Activated naive CD8-positive, alpha-beta T cell treated with anti-CD3 and anti-CD28 coated beads for 36 hours (primary cell): ENCODE results near the gene ACSM6. TPM values are rescaled to one million over a fixed set of nuclear protein-coding genes. Genes with fewer than 3 reads are reported as not detected.

Source experiments
- DNase-seq: peaks from one replicate; pipeline ENCODE4 v3.0.0; 2021
- H3K27ac Mint-ChIP-seq: one replicate; pipeline ENCODE4 v1.8.0; 2022; ENCODE audit warnings: mild to moderate bottlenecking, moderate library complexity, mixed read lengths
- H3K27me3 Mint-ChIP-seq: one replicate; pipeline ENCODE4 v1.8.0; 2022; ENCODE audit warnings: mild to moderate bottlenecking, mixed read lengths
- H3K36me3 Mint-ChIP-seq: one replicate; pipeline ENCODE4 v1.8.0; 2021; ENCODE audit warnings: mild to moderate bottlenecking, mixed read lengths
- H3K4me1 Mint-ChIP-seq: one replicate; pipeline ENCODE4 v1.8.0; 2021; ENCODE audit warnings: mixed read lengths
- H3K4me3 Mint-ChIP-seq: one replicate; pipeline ENCODE4 v1.8.0; 2022; ENCODE audit warnings: mild to moderate bottlenecking, moderate library complexity, mixed read lengths
- H3K9me3 Mint-ChIP-seq: one replicate; pipeline ENCODE4 v1.8.0; 2022; ENCODE audit warnings: mixed read lengths
- total RNA-seq, 2 experiments: library from RNA; stranded (reverse); gene quantifications; one replicate each; pipeline ENCODE4 v1.2.3, GENCODE V29; 2021

ACSM6 gene
- total RNA-seq, 2 experiments from 2014 or later = not detected

- Mint-ChIP-seq H3K27ac (no peak overlapping the region), H3K36me3 (no peaks in the 10 kb centered on the region), H3K9me3 (no peaks in the 10 kb centered on the region), H3K4me1 (no peaks in the 10 kb centered on the region), H3K27me3 (peaks cover 9% of the 10 kb centered on the region), H3K4me3 (no peak overlapping the region)
- DNase-seq = no peak
Observed at GRCh38 chr10:95262763-95263518, 68.9 kb downstream of the ACSM6 start.

DNA sequence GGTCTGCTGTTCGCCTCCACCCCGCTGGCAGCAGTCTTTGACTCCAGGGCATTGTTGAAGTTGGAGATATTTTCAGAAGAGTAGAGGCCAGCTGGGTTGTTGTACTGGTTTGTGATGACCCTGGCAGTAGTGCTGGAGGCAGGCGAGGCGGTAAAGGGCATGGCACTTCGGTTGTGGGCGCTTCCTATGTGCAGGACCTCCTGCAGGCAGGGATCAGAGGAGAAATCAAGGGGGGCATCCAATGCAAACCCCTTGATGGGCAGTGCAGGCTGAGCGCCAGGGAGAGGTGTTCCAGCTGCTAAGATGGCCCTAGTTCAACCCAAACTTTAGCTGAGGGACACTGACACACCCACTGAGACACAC is 69.8 kb downstream of the ACSM6 start:
- H3K4me3 Mint-ChIP-seq = no peak overlapping the region
- H3K9me3 Mint-ChIP-seq = no peaks in the 10 kb centered on the region
- no peaks in the 10 kb centered on the region for H3K36me3 Mint-ChIP-seq
- peaks cover 2% of the 10 kb centered on the region for H3K27me3 Mint-ChIP-seq
- H3K27ac Mint-ChIP-seq = no peak overlapping the region
- DNase-seq = no peak
- no peaks in the 10 kb centered on the region for H3K4me1 Mint-ChIP-seq

DNA sequence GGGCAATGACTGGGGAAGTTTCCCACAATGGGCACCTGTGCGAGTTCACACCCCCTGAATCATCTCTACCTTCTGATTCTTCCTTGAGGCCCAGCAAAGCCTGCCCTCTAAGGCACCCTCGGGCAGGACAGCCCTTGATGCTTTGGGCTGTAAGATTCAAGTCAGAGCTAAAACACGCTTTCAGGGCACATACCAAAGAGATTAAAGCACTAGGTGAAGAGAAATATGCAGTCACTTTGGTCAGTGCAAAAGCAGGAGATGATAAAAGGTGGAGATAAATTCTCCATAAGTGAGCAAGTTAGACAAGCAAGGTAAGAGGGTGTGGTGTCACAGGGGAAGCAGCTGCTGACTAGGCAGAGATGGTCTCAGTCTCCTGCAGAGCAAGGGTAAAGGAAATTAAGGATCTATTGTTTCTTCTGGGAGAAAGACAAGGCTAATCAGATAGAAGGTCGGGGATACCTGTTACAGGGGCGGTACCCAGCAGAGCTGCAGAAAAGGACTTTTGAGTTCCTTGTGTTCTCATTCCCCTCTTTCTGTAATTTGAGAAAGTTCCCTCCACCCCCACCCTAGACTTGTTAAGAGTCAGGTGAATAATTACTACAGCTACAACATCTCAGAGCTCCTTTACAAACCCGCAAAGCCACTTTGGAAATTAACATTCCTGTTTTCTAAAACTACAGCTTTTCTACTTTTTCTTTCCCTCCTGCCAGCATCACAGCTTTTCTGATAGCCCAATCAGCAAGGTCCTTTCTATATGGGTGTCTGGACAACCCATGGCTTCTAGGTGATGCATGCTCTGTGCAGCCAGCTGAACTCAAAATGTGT is 70.4 kb downstream of the ACSM6 start:
- Mint-ChIP-seq H3K36me3 (no peaks in the 10 kb centered on the region), H3K27me3 (no peaks in the 10 kb centered on the region), H3K9me3 (no peaks in the 10 kb centered on the region), H3K27ac (no peak overlapping the region), H3K4me3 (no peak overlapping the region), H3K4me1 (no peaks in the 10 kb centered on the region)
- no peak for DNase-seq

DNA sequence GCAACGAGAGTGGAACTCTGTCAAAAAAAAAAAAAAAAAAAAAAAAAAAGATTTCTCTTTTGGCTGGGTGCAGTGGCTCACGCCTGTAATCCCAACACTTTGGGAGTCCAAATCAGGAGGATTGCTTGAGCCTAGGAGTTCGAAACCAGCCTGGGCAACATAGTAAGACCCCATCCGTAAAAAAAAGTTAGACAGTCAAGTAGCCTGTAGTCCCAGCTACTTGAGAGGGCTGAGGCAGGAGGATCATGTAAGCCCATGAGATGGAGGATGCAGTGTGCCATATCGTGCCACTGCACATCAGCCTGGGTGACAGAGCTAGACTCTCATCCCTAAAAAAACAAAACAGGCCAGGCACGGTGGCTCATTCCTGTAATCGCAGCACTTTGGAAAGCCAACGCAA is 71.5 kb downstream of the ACSM6 start:
- no peaks in the 10 kb centered on the region for H3K9me3 Mint-ChIP-seq

GRCh38 chr10:95266674-95267095 is 72.6 kb downstream of the ACSM6 start:
- DNase-seq = no peak
- Mint-ChIP-seq H3K36me3 (no peaks in the 10 kb centered on the region), H3K4me3 (no peak overlapping the region), H3K9me3 (no peaks in the 10 kb centered on the region), H3K4me1 (no peaks in the 10 kb centered on the region), H3K27ac (no peak overlapping the region), H3K27me3 (no peaks in the 10 kb centered on the region)

More for the DNA sequence above, 71.5 kb downstream of the ACSM6 start:
- no peak overlapping the region for H3K27ac Mint-ChIP-seq
- no peak overlapping the region for H3K4me3 Mint-ChIP-seq
- DNase-seq = no peak
- no peaks in the 10 kb centered on the region for H3K36me3 Mint-ChIP-seq
- H3K4me1 Mint-ChIP-seq = no peaks in the 10 kb centered on the region
- no peaks in the 10 kb centered on the region for H3K27me3 Mint-ChIP-seq

DNA sequence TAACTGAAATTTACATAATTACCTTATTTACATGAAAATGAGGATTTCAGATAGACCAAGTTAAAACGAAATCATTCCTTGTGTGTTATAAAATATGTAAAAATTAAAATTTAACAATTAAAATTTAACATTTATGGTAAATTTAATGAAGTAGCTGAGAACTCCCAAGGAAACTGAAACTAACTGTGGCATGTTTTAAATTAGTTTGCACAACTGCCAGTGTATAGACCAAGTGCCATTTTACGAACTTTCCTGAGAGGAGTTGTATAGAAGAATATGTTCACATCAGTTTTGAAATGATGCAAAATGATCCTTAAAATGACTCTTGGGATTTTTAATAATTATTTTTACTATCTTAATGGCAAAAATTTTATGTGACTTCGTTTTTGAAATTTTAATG is 73.2 kb downstream of the ACSM6 start:
- Mint-ChIP-seq H3K27me3 (no peaks in the 10 kb centered on the region), H3K4me1 (no peaks in the 10 kb centered on the region), H3K9me3 (no peaks in the 10 kb centered on the region), H3K36me3 (no peaks in the 10 kb centered on the region), H3K4me3 (no peak overlapping the region), H3K27ac (no peak overlapping the region)
- DNase-seq = no peak

GRCh38 chr10:95268438-95268837 is 74.4 kb downstream of the ACSM6 start:
- Mint-ChIP-seq H3K27me3 (no peaks in the 10 kb centered on the region), H3K27ac (no peak overlapping the region), H3K4me3 (no peak overlapping the region), H3K36me3 (no peaks in the 10 kb centered on the region), H3K4me1 (no peaks in the 10 kb centered on the region), H3K9me3 (no peaks in the 10 kb centered on the region)
- no peak for DNase-seq

- H3K36me3 Mint-ChIP-seq = no peaks in the 10 kb centered on the region
Observed at GRCh38 chr10:95273393-95274312, 79.6 kb downstream of the ACSM6 start.

DNA sequence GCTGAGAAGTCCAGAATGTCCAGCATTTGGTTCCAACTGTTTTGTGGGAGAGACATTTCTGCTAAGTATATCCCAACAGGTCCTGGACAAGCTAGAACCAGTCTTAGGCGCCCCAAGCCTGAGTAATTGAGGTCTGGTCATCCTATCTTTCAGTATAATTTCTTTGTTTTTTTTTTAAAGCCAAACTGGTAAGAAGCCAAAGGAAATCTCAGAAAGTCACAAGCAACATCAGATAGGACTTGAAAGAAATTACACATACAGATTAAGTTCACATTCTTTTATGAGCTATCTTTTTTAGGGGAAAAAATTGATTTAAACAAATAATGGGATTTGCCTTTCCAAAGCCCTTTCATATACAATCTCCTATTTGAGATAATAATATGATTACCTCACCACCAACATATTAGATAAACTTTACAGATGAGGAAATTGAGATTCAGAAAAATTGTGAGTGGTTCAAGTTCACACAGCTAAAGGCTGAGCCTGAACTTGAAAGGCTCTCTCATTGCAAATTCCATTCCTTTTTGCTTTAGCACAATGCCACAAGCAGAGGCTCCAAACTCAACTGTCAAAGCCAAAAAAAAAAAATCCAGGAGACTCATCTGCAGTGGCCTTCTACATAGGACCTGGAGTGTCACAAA is 81.8 kb downstream of the ACSM6 start:
- no peaks in the 10 kb centered on the region for H3K9me3 Mint-ChIP-seq
- H3K27me3 Mint-ChIP-seq = no peaks in the 10 kb centered on the region
- DNase-seq = no peak
- H3K4me3 Mint-ChIP-seq = no peak overlapping the region
- H3K4me1 Mint-ChIP-seq = no peaks in the 10 kb centered on the region
- no peak overlapping the region for H3K27ac Mint-ChIP-seq
- no peaks in the 10 kb centered on the region for H3K36me3 Mint-ChIP-seq

More at GRCh38 chr10:95273393-95274312, 79.6 kb downstream of the ACSM6 start:
- H3K27me3 Mint-ChIP-seq = no peaks in the 10 kb centered on the region
- no peaks in the 10 kb centered on the region for H3K4me1 Mint-ChIP-seq
- no peak overlapping the region for H3K27ac Mint-ChIP-seq
- no peaks in the 10 kb centered on the region for H3K9me3 Mint-ChIP-seq
- no peak for DNase-seq
- no peak overlapping the region for H3K4me3 Mint-ChIP-seq

GRCh38 chr10:95276367-95277200 is 82.5 kb downstream of the ACSM6 start:
- Mint-ChIP-seq H3K4me1 (no peaks in the 10 kb centered on the region), H3K9me3 (no peaks in the 10 kb centered on the region), H3K4me3 (no peak overlapping the region), H3K36me3 (no peaks in the 10 kb centered on the region), H3K27ac (no peak overlapping the region), H3K27me3 (no peaks in the 10 kb centered on the region)
- no peak for DNase-seq

DNA sequence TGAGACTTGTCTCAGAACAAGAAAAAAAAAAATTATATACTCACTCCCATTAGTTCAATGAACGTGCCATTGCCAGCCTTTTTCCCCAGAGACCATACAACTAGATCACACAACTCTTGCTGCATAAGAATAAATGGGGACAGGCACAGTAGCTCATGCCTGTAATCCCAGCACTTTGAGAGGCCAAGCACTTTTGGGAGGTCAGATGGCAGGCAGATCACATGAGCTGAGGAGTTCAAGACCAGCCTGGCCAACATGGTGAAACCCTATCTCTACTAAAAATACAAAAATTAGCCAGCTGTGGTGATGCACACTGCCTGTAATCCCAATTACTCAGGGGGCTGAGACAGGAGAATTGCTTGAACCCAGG is 83.1 kb downstream of the ACSM6 start:
- H3K4me3 Mint-ChIP-seq = no peak overlapping the region
- H3K4me1 Mint-ChIP-seq = no peaks in the 10 kb centered on the region
- no peak overlapping the region for H3K27ac Mint-ChIP-seq
- no peaks in the 10 kb centered on the region for H3K27me3 Mint-ChIP-seq
- H3K9me3 Mint-ChIP-seq = no peaks in the 10 kb centered on the region
- no peak for DNase-seq
- H3K36me3 Mint-ChIP-seq = no peaks in the 10 kb centered on the region

DNA sequence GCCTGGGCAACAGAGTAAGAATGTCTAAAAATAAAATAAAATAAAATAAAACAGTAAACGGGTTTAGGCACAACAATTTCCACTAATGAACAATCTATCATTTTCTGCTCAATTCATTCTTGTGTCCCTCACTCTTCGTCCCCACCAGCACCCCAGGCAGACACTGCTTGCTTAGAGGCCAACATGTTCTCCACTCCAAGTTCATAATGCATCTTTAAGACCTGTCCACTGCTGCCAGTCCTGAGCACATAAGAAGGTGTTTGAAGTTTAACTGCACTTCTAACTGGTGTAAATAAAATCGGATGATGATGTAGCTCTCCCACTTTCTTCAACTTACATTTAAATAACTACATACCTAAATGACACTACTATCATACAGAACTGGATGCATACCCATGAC is 83.6 kb downstream of the ACSM6 start:
- H3K27me3 Mint-ChIP-seq = no peaks in the 10 kb centered on the region
- DNase-seq = no peak
- no peaks in the 10 kb centered on the region for H3K36me3 Mint-ChIP-seq
- H3K4me3 Mint-ChIP-seq = no peak overlapping the region
- H3K27ac Mint-ChIP-seq = no peak overlapping the region
- no peaks in the 10 kb centered on the region for H3K9me3 Mint-ChIP-seq
- H3K4me1 Mint-ChIP-seq = no peaks in the 10 kb centered on the region
